ENCODE data around the gene SLC38A3. TPM values are rescaled to one million over a fixed set of nuclear protein-coding genes. Genes with fewer than 3 reads are reported as not detected.

SLC38A3 gene
- total and polyA plus RNA-seq, 2 experiments from 2014 or later = 13.4 to 14.7 TPM

DNA sequence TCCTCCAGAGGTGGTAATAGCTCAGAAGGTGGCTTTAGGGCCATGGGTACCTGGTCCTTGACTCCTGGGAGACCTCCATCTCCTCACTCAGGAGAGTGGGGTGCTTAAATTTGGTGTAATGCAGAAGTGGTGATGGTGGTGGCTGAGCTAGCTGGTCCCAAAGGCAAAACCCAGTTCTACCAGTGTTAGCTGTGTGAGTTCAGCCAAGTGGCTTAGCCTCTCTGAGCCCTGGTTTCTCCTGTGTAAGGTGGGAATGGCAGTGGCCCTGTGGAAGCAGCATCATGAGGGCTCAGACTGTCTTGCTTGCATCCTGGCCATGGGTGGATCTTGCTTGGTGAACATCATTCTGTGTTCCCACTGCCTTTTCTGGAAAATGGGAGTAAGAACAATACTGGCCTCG, 40.6 kb upstream of the SLC38A3 start:
- Histone ChIP-seq H3K27ac (no peak overlapping the region), H3K4me3 (no peak overlapping the region), H3K36me3 (no peaks in the 10 kb centered on the region), H3K9me3 (ENCODE audit: low read depth) (no peaks in the 10 kb centered on the region), H3K27me3 (no peaks in the 10 kb centered on the region), H3K4me1 (ENCODE audit: low read depth) (peaks cover 23% of the 10 kb centered on the region)
- TF ChIP-seq, protein P1, sequence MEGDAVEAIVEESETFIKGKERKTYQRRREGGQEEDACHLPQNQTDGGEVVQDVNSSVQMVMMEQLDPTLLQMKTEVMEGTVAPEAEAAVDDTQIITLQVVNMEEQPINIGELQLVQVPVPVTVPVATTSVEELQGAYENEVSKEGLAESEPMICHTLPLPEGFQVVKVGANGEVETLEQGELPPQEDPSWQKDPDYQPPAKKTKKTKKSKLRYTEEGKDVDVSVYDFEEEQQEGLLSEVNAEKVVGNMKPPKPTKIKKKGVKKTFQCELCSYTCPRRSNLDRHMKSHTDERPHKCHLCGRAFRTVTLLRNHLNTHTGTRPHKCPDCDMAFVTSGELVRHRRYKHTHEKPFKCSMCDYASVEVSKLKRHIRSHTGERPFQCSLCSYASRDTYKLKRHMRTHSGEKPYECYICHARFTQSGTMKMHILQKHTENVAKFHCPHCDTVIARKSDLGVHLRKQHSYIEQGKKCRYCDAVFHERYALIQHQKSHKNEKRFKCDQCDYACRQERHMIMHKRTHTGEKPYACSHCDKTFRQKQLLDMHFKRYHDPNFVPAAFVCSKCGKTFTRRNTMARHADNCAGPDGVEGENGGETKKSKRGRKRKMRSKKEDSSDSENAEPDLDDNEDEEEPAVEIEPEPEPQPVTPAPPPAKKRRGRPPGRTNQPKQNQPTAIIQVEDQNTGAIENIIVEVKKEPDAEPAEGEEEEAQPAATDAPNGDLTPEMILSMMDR (IDR thresholded peaks at IDR 0.05; ENCODE audit: low read depth, low read length) = no peak
- no peak for DNase-seq (ENCODE audit: low read depth in 1 of 2, low spot score in 1 of 2)

DNA sequence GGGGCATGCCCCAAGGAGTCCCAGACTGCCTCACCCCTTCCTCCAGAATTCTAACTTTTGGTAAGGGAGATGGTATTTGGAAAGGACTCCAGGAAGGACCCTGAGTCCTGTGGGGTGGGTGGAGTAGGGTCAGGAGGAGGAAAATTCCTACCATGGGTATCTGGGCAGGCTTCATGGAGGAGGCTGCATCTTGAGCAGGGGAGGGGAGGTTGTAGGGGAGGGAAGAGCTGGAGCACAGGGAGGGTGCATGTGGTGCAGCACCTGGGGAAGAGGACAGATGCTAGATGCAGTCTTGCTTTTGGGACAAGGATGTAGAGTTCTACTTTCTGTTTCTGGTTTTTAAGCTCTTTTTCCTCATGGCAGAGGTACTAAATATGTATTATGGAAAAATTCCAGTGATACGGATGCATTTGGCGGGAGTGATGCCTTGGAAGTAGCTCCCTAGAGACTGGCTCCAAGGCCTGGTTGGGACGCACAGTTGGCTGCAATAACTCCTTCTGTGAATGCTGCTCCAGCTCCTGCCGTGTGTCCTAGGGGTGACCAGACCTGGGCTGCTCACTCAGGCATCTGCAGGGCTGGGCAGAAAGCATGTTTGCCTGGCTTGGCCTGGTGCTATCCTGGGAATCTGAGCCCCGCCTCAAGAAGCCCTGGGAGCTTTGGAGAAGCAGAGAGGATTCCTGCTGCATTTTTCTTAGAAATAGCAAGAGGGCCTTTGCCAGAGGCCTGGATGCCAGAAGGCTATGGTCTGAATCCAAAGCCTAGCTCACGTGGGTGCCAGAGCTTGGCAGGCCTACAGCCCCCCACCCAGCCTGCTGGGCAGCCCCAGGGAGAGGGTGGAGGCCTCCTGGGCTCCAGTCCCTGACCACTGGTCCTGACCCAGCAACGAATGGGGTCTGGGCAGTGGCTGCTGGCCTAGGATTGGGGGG, 39.8 kb upstream of the SLC38A3 start:
- Histone ChIP-seq H3K9me3 (ENCODE audit: low read depth) (no peaks in the 10 kb centered on the region), H3K27me3 (no peaks in the 10 kb centered on the region), H3K36me3 (no peaks in the 10 kb centered on the region), H3K4me1 (ENCODE audit: low read depth) (peaks cover 22% of the 10 kb centered on the region), H3K27ac (peak overlapping the region; percentile 48), H3K4me3 (no peak overlapping the region)
- TF ChIP-seq, protein P1 (IDR thresholded peaks at IDR 0.05; ENCODE audit: low read depth, low read length) = no peak
- peak in 1 of 2 donors; percentile 63 for DNase-seq (ENCODE audit: low read depth in 1 of 2, low spot score in 1 of 2)

DNA sequence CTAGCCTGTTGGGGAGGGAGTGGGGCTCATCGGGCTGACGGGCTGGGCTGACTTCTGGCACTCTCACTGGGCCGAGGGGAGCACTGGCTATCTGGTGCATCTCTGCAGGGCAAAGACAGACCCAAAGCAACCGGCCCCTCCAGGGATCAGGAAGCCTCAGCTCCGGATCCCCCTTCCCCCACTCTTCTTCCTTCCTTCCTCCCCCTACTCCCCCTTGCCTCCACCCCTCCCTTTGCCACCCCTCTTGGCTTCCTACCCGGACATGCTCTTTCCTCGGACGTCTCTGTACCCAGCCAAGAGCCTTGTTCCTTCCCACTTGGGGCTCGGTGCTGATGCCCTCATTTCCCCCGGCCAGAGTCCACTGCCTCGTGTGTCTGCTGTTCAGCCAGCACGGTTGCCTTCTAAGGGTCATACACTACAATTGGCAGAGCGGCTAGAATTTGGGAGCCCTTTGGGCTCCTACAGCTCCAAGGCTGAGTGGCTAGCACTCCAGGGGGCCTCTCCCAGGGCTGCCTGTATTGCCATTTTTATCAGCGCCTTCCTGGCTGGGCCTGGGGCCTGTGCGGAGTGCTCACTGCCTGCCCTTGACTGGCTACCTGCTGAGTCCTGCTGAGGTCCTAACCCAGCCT, 39.0 kb upstream of the SLC38A3 start:
- H3K36me3 ChIP-seq = no peaks in the 10 kb centered on the region
- peak overlapping the region; percentile 48 for H3K27ac ChIP-seq
- H3K4me1 ChIP-seq (ENCODE audit: low read depth) = peaks cover 18% of the 10 kb centered on the region
- DNase-seq (ENCODE audit: low read depth in 1 of 2, low spot score in 1 of 2) = peak in 1 of 2 donors; percentile 34
- no peaks in the 10 kb centered on the region for H3K9me3 ChIP-seq (ENCODE audit: low read depth)
- H3K4me3 ChIP-seq = no peak overlapping the region
- TF ChIP-seq, protein P1 (IDR thresholded peaks at IDR 0.05; ENCODE audit: low read depth, low read length) = no peak
- H3K27me3 ChIP-seq = no peaks in the 10 kb centered on the region

DNA sequence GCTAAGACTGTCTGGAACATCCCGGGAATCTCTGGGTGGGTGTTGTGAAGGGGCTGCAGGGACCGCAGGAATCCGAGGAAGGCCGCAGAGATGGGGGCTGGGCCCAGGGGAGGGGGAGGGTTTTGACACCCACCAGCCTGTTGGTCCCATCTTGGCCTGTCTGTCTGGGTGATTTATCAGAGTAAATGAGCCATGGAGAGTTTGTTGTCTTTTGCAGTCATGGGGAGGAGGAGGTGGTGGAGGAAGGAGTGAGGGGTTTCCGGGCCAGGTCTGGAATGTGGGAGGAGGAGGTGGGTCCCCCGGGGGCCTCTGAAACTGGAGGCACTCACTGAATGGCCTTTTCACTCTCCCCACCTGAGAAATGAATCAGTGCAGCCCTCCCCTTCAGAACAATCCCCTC, 38.5 kb upstream of the SLC38A3 start:
- H3K27ac ChIP-seq = peak overlapping the region; percentile 48
- TF ChIP-seq, protein P1 (IDR thresholded peaks at IDR 0.05; ENCODE audit: low read depth, low read length) = no peak
- H3K4me1 ChIP-seq (ENCODE audit: low read depth) = peaks cover 18% of the 10 kb centered on the region

DNA sequence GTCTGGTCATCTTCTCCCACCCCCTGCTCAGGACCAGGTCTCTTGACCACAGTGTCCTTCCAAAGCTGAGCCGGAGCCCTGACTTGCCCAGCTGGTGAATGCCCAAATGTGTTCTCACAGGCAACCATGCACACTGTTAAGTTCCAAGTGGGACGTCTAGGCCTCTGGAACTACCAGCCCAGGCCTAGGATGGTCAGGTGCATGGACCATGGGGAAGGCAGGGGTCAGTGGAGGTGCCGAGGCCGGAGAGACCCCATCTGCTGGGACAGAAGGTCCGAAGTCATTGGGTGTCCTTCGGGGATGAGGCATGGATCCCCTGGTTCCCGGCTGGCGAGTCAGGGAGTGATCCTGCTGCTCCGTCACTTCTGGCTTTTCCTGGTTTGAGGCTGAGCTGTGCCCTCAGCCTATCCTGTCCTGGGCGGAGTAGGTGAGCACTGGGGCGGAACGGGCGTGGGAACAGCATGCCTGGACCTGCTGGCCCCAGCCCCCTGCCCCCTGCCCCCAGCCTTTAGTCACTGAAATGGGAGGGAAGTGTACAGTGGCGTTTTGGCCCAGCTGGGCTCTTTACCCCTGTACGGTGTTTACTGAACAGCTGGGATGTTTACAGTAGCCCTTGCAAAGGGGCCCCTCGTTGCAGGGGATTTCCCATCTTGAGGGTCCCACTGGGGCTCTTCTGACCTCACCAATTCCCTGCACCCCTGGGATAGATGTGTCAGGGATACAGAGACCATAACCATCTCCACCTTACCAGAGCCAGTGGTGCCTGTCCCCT, 37.8 kb upstream of the SLC38A3 start:
- Histone ChIP-seq H3K9me3 (ENCODE audit: low read depth) (no peaks in the 10 kb centered on the region), H3K4me3 (no peak overlapping the region), H3K36me3 (no peaks in the 10 kb centered on the region), H3K4me1 (ENCODE audit: low read depth) (peaks cover 18% of the 10 kb centered on the region), H3K27me3 (no peaks in the 10 kb centered on the region), H3K27ac (no peak overlapping the region)
- TF ChIP-seq, protein P1 (IDR thresholded peaks at IDR 0.05; ENCODE audit: low read depth, low read length) = no peak
- DNase-seq (ENCODE audit: low read depth in 1 of 2, low spot score in 1 of 2) = no peak

More for the DNA sequence above, 38.5 kb upstream of the SLC38A3 start:
- Histone ChIP-seq H3K9me3 (ENCODE audit: low read depth) (no peaks in the 10 kb centered on the region), H3K4me3 (no peak overlapping the region), H3K27me3 (no peaks in the 10 kb centered on the region), H3K36me3 (no peaks in the 10 kb centered on the region)
- no peak for DNase-seq (ENCODE audit: low read depth in 1 of 2, low spot score in 1 of 2)

Measured in cardiac muscle cell (in vitro differentiated cells and primary cell).